Activated CD4-positive, alpha-beta T cell treated with anti-CD3 and anti-CD28 coated beads for 1 hour (primary cell): Measurements from ENCODE around the gene SMC1B.
"Not testable (repeated sequence)": the region's sequence is repeated elsewhere in the genome, so short reads cannot be mapped to it uniquely, and the experiment has no call there.

Source experiments
- DNase-seq: peaks from one replicate; pipeline ENCODE4 v3.0.0-alpha.2; 2020

The SMC1B gene

DNA sequence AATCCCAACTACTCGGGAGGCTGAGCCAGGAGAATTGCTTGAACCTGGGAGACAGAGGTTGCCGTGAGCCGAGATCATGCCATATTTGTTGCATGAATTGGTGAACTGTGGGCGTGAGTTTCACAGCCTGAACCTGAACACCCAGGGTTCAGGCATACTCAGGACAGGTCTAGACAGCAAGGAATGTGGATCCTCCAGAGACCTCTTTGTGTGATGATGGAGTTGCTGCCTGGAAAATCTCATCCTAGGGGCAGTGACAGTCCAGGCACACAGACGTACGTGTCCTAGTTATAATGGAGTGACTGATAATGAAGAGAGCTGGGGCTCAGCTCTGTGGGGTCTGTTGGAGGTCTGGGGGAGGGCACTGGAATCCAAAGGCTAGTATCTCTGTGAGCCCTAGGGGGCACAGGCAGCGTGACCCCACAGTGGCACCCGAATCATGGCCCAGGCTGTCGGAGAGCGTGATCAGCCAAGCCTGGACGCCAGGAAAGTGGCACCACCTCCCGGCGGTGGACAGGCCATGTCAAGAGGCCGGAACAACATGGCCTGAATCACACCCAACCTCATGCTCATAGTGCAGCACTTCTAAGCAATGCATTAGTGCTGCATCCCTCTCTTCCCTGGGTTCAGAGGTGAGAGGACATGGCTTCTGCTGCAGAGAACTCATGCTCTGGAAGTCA, 31.8 kb upstream of the SMC1B start:
- DNase-seq, result no peak

DNA sequence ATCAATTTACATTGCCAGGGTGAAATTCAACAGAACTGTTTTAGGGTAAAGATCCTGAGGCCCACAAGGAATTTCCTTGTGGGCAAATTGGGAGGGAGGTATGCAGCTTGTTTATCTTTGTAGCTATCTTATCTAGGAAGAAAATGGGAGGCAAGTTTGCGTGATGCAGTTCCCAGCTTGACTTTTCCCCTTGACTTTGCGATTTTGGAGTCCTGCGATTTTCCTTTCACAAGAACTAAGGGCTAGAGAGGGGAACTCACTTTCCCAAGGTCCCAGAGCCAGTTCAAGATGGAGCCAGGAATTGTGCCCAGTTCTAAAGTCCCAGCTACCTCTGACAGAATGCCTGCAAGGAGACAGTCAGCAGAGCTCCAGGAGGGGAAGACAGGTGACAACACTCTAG, 30.8 kb upstream of the SMC1B start:
- DNase-seq, result no peak

DNA sequence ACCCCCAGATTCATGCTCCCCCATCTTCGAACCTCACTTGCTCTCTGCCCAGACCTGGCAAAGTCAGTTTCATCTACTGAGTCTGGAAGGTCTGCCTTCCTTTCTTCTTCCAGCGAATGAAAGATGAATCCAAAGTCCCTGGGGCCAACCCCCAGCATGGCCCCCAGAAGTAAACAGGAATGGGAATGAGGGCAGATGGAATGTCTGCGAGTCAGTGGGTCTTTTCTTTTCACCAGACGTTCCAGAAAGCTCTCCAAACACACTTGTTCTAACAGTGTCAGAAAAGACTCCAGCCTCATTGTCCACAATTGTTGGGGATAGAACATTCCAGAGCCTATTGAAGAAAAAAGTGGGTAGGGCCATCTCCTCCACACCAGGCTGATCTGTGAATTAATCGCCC, 28.7 kb upstream of the SMC1B start:
- no peak for DNase-seq

- DNase-seq, result no peak
These were observed 27.7 kb upstream of the SMC1B start for GRCh38 chr22:45441138-45441537.

- not testable (repeated sequence) for DNase-seq
These were observed 27.3 kb upstream of the SMC1B start for GRCh38 chr22:45440688-45441087.

DNA sequence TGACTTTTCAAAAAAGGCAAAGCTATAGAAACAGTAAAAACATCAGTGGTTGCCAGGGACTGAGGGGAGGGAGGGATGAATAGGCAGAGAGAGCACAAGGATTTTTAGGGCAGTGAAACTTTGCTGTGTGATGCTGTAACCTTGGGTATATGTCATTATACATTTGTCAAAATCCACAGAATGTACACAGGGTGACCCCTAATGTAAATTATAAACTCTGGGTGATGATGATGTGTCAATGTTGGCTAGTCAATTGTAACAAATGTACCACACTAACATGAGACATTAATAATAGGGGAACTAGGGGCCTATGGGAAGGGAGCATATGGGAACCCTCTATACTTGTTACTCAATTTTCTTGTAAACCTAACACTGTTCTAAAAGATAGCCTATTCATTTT, 24.9 kb upstream of the SMC1B start:
- no peak for DNase-seq

- not testable (repeated sequence) for DNase-seq
These were observed 23.6 kb upstream of the SMC1B start for GRCh38 chr22:45436871-45437517.

DNA sequence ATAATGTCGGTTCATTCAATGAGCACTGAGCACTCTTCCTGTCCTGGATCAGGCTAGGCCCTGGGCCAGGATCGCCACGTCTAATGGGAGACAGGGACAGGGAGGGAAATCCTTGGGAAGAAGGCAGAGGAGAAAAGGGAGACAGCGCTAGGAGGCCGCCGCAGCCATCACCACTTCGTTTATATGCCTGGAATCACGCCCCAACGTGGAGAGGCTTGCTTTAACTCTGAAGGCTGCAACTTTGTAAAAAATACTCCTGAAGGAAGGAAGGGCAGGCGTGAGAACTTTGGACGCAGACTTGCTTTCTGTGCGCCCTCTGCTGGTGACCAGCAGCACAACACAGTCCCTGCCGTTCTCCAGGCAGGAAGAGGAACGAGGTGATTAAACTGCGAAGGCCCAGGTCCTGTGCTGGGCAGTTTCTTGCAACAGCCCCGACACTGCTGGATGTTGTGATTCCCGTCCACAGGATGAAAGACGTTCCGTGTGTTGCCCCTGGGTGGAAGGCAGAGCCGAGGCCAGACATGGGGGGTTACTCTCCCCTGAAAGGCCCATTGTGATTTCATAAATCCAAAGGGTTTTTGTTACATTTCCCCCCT, 22.2 kb upstream of the SMC1B start:
- peak; percentile 74 for DNase-seq

DNA sequence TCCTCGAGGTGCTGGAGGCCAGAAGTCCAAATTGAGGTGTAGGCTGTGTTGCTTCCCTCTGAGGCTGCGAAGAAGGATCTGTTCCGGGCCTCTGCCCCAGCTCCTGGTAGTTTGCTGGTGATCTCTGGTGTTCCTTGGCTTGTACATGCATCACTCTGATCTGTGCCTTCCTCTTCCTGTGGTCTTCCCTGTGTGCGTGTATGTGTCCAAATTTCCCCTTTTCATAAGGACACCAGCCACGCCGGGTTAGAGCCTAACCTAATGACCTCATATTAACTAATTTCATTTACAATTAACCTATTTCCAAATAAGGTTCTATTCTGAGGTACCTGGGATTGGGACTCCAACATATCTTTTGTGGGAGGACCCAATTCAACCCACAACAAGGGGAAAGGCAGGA, 21.6 kb upstream of the SMC1B start:
- no peak for DNase-seq

DNA sequence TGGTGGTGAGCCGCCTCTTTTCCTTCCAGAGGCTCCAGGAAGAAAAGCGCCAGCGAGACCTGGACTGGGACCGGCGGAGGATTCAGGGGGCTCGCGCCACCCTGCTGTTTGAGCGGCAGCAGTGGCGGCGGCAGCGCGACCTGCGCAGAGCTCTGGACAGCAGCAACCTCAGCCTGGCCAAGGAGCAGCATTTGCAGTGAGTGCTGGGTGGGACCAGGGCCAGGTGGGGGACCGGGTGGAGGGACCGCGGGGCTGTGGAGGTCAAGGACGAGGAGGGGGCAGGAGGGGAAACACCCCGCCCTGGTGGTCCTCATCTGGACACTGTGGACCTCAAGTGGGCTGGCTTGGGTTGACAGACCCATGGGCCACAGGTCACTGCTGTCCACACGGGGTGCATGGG, 17.5 kb upstream of the SMC1B start:
- DNase-seq, result no peak

- no peak for DNase-seq
These were observed 16.8 kb upstream of the SMC1B start for GRCh38 chr22:45429981-45430775.

GRCh38 chr22:45429424-45429823, 16.0 kb upstream of the SMC1B start:
- DNase-seq, result no peak

DNA sequence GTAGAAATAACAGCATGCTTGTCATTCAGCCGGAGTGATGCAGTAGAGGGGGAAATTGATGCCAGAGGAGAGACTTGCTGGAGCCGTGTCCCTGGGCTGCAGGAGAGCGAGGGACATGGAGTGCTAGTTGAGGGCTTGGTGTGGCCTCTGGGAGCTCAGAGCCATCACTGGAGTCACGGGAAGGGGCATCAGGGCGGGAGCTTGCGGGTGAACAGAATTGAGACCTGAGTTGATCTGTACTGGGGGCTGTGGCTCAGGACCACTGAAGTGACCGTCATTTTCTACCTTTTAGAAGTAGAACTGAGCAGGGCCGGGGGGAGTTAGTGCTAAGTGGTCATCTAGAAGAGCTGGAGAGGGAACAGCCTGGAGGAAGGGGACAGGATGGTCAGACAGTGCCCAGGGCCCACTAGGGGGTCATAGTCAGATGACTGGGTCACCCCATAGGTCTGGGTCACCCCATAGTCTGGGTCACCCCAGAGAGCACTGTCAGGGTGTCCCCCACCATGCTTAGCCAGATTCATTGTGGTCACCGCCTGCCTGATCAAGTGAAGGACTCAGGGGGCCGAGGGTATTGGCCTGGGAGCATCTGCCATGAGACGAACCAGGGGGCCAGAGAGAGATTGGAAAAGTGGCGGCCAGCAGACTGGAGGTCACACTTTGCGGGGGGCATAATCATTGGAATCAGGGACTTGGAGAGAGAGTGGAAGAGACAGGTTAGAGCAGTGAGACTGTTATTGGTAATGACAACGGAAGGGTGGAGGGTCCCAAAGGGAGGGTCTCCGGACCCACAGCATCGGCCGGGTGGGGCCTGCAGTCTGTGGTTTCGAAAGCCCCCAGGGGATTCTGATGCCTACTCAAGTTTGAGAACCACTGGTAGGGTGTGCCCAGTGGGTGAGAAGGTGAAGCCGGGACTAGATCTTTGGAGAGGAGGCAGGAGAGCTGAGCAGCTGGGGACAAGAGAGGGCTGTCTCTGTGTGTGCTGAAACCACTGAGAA, 15.3 kb upstream of the SMC1B start:
- DNase-seq, result no peak

DNA sequence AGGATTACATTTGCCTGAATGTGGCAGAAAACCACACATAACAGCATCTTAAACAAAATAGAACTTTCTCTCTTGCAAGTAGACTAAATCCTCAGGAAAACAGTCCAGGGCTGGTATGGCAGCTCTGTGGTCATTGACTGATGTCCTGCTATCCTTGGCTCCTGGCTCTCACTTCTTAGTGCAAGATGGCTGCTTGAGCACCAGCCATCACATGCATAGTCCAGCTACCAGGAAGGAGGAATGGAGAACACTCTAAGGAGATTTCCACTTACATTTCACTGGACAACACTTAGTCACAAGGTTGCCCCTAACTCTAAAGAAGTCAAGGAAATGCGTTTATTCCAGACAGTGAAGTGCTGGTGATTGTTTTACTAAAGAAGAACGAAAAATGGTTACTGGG, 13.7 kb upstream of the SMC1B start:
- DNase-seq, result no peak

- DNase-seq, result no peak
These were observed 13.0 kb upstream of the SMC1B start for GRCh38 chr22:45426387-45426786.

GRCh38 chr22:45425531-45426265, 12.3 kb upstream of the SMC1B start:
- no peak for DNase-seq

GRCh38 chr22:45425101-45425500, 11.7 kb upstream of the SMC1B start:
- no peak for DNase-seq

- DNase-seq, result no peak
These were observed 10.9 kb upstream of the SMC1B start for GRCh38 chr22:45424241-45424731.

DNA sequence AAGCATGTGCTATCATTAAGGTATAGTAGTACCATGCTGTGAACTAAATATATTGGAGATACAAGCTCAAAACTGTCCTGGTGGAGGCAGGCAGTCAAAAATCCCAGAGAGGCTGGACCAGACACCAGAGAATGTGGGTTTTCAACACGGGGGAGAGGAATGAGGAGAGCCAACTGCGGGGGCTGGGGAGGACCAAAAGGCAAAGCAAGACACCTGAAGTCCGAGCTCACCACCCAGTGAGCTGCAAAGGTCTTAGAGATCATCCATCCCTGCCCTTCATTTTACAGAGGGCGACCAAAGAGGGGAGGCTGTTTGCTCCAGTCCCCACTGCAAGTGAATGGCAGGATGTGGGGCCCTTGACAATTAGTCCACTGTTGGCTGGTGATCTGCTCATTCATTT, 10.1 kb upstream of the SMC1B start:
- DNase-seq, result no peak

GRCh38 chr22:45422237-45422983, 9.0 kb upstream of the SMC1B start:
- DNase-seq, result no peak
